Esophagus squamous epithelium (tissue), 5 donors: ENCODE data around the gene CYP2F1. TPM values are rescaled to one million over a fixed set of nuclear protein-coding genes. Genes with fewer than 3 reads are reported as not detected.
A peak's percentile ranks its signal among the peaks of the same experiment; 100 is the strongest.

Experiments used
- DNase-seq: peaks from one replicate; lab custom pipeline; 2025; lab: John Stamatoyannopoulos, UW
- H3K27ac ChIP-seq, 4 donors: fragments of 200-600 bp; sonication (generic); one replicate each; pipeline ENCODE4 v1.5.1; 2016 to 2019; ENCODE audit warnings: mild to moderate bottlenecking in 1 of 4
- H3K27me3 ChIP-seq, 4 donors: fragments of 200-600 bp; sonication (generic); 1 replicate in 3 of 4; 2 replicates in 1 of 4; pipeline versions ENCODE4 v1.5.1 to v1.6.0; 2017 to 2021; ENCODE audit warnings: antibody characterized with exemption in 1 of 4
- H3K36me3 ChIP-seq, 3 donors: fragments of 200-600 bp; sonication (generic); one replicate each; pipeline ENCODE4 v1.5.1; 2016 to 2019
- H3K4me1 ChIP-seq, 3 donors: fragments of 200-600 bp; sonication (generic); one replicate each; pipeline ENCODE4 v1.5.1; 2017 to 2019
- H3K4me3 ChIP-seq, 4 donors: fragments of 200-600 bp; sonication (generic); 1 replicate in 3 of 4; 2 replicates in 1 of 4; pipeline ENCODE4 v1.5.1; 2016 to 2019; ENCODE audit warnings: mild to moderate bottlenecking in 2 of 4, moderate library complexity in 1 of 4
- H3K9me3 ChIP-seq, 3 donors: fragments of 200-600 bp; sonication (generic); one replicate each; pipeline ENCODE4 v1.5.1; 2016 to 2019
- POLR2A ChIP-seq, 4 donors: fragments of 450-650 bp; IDR thresholded peaks; one replicate each; pipeline ENCODE4 v1.6.1; 2017; ENCODE audit warnings: antibody characterized with exemption in 4 of 4, mild to moderate bottlenecking in 4 of 4, moderate library complexity in 3 of 4
- WGBS, 2 donors: methylation state at CpG; one replicate each; pipeline ENCODE4 v1.1.5; 2018; 5-methylcytosine and 5-hydroxymethylcytosine counted together
- intact Hi-C: fragments of 100-400 bp; cut with DNase I; formaldehyde crosslinking; loops from one replicate; pipeline ENCODE4 v1.15.0; 2022
- total RNA-seq, 4 donors: library from RNA; depleted of rRNA; stranded (reverse); fragments of >200 nt; gene quantifications; one replicate each; pipeline ENCODE4 v1.1.0, GENCODE V29; 2016
- TF ChIP-seq, protein P1 (sequence below), 6 experiments: fragments of 450-650 bp in 4 of 6; fragments of 200-600 bp in 2 of 6; sonication (generic) in 2 of 6; IDR thresholded peaks; one replicate each; pipeline ENCODE4 v1.5.1; 2016 to 2019; ENCODE audit warnings: antibody characterized with exemption in 6 of 6, mild to moderate bottlenecking in 4 of 6, moderate library complexity in 4 of 6
- donor health status: DM: yes; HTN: yes; CAD: no.

The CYP2F1 gene
- total RNA-seq, 4 donors from 2014 or later, result 0.19 to 1.6 TPM; not detected in 2

DNA sequence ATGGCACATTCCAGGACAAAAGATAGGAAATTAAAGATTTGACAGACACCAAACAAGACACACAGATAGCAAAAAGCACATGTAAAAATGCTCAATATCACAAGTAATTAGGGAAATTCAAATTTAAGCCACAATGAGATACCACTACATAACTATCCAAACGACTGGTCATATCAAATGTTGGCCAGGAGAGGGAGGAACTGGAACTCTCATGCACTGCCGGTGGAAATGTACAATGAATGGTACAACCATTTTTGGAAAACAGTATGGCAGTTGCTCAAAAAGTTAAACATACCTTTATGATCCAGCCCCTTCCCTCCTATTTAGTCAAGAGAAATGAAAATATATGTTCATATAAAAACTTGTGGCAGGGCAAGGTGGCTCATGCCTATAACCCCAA lies 42.0 kb downstream of the CYP2F1 start:
- 71 to 72% methylated on average over 2 of the region's 2 CpGs for WGBS, 2 donors
- no peaks in the 10 kb centered on the region for H3K27me3 ChIP-seq
- TF ChIP-seq, protein P1, sequence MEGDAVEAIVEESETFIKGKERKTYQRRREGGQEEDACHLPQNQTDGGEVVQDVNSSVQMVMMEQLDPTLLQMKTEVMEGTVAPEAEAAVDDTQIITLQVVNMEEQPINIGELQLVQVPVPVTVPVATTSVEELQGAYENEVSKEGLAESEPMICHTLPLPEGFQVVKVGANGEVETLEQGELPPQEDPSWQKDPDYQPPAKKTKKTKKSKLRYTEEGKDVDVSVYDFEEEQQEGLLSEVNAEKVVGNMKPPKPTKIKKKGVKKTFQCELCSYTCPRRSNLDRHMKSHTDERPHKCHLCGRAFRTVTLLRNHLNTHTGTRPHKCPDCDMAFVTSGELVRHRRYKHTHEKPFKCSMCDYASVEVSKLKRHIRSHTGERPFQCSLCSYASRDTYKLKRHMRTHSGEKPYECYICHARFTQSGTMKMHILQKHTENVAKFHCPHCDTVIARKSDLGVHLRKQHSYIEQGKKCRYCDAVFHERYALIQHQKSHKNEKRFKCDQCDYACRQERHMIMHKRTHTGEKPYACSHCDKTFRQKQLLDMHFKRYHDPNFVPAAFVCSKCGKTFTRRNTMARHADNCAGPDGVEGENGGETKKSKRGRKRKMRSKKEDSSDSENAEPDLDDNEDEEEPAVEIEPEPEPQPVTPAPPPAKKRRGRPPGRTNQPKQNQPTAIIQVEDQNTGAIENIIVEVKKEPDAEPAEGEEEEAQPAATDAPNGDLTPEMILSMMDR (IDR thresholded peaks at IDR 0.05), result peak in 1 of 6 experiments; percentile 26
- TF ChIP-seq POLR2A (IDR thresholded peaks at IDR 0.05), result no peak
- H3K36me3 ChIP-seq, result no peaks in the 10 kb centered on the region
- H3K9me3 ChIP-seq, result peaks cover 0 to 8% (median 0%) of the 10 kb centered on the region in 3 donors
- H3K4me1 ChIP-seq, result no peaks in the 10 kb centered on the region
- DNase-seq, result no peak
- no peak overlapping the region for H3K4me3 ChIP-seq
- H3K27ac ChIP-seq, result no peak overlapping the region
- intact Hi-C loops, result no loop called here

DNA sequence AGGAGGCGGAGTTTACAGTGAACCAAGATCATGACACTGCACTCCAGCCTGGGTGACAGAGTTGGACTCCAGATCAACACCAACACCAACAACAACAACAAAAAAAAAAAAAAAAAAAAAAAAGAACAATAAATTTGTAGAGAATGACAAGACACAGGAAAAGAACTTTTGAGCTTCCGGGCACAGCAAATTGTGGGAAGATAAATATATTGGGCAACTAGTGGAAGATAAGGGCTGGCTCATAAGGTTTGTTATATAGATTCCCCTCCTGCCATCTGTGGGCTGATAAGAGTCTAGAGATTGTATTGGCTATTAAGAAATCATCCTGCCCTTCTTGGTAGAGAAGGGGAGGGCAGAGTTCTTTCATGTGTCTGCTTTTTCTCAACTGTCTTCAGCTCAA lies 45.6 kb downstream of the CYP2F1 start:
- H3K4me1 ChIP-seq, result no peaks in the 10 kb centered on the region
- H3K36me3 ChIP-seq, result no peaks in the 10 kb centered on the region
- H3K27me3 ChIP-seq, result no peaks in the 10 kb centered on the region
- no peak for DNase-seq
- no peak overlapping the region for H3K4me3 ChIP-seq
- H3K9me3 ChIP-seq, result peaks cover 0 to 8% (median 0%) of the 10 kb centered on the region in 3 donors
- intact Hi-C loops, result no loop called here
- H3K27ac ChIP-seq, result no peak overlapping the region
- 87% methylated on average over 2 of the region's 2 CpGs for WGBS, 2 donors
- TF ChIP-seq, protein P1 (IDR thresholded peaks at IDR 0.05), result no peak
- TF ChIP-seq POLR2A (IDR thresholded peaks at IDR 0.05), result no peak

DNA sequence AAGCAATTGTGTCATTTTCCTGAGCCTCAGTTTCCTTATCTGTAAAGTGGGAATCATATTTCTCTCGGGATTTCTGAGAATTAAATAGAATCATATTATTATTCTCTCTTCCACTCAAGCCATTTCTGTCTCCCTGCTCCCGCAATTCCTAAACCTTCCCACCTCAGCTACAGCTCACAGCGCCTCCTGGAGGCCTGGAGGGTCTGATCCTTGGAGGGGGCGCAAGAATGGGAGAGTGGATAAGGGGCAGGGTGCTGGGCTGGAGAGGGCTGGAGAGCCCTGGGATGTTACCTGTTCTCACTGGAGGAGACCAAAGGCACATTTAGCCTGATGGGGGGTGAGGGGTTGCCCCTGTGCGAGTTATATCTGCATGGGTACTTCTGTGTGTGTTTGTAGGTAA lies 47.7 kb downstream of the CYP2F1 start:
- Histone ChIP-seq H3K36me3 (no peaks in the 10 kb centered on the region), H3K27me3 (no peaks in the 10 kb centered on the region), H3K27ac (no peak overlapping the region), H3K4me1 (no peaks in the 10 kb centered on the region), H3K9me3 (no peaks in the 10 kb centered on the region), H3K4me3 (no peak overlapping the region)
- intact Hi-C loops, result no loop called here
- DNase-seq, result no peak
- TF ChIP-seq POLR2A (IDR thresholded peaks at IDR 0.05), result no peak
- TF ChIP-seq, protein P1 (IDR thresholded peaks at IDR 0.05), result no peak
- 91 to 98% methylated on average over 3 to 4 of the region's 5 CpGs for WGBS, 2 donors

DNA sequence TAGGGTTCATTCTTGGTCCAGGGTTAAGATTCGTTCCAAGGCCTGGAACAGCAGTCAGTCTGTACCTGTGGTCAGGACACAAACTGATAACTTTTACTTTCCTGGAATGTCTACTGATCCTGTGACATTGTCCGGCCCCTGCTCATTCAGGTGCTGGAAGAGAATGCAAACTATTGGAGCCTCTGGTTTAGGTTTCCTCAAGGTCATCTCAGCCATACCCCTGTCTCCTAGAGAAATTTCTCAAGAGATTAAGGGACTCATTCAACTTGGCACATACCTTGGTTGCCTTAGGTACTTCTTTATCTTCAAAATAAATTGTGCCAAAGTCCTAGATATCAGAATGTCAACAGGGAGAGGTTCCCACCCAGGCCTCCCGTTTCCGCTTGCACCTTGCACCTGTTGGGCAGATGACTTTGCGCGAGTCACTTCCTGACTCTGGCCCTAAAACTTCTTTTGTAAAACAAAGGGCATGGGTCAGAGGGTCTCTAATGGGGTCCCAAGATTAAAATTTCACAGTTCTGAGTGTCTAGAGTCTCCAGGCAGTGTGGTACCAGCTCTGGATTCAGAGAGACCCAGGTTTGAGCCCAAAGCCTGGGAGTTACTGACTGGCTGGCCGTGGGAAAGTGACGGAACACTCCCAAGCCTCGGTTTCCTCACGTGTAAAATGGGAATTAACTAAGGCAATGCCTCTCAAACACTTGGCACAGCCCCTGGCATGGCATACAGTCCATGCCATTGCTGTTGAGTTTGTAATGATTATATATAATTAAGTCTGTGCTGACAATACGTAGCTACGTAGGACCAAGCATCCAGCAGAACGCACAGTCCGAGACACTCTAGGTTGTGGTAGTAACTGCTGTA lies 52.9 kb downstream of the CYP2F1 start:
- no peaks in the 10 kb centered on the region for H3K9me3 ChIP-seq
- WGBS, 2 donors, result 87 to 90% methylated on average over 13 of the region's 14 CpGs
- no peak overlapping the region for H3K27ac ChIP-seq
- intact Hi-C loops, result no loop called here
- no peaks in the 10 kb centered on the region for H3K4me1 ChIP-seq
- H3K4me3 ChIP-seq, result no peak overlapping the region
- no peaks in the 10 kb centered on the region for H3K27me3 ChIP-seq
- TF ChIP-seq, protein P1 (IDR thresholded peaks at IDR 0.05), result no peak
- no peak for TF ChIP-seq POLR2A (IDR thresholded peaks at IDR 0.05)
- no peak for DNase-seq
- no peaks in the 10 kb centered on the region for H3K36me3 ChIP-seq
